ENCODE results near the gene PRL. TPM values are rescaled to one million over a fixed set of nuclear protein-coding genes. Genes with fewer than 3 reads are reported as not detected.

PRL gene
- polyA plus RNA-seq, 1 donor from 2014 or later = not detected

DNA sequence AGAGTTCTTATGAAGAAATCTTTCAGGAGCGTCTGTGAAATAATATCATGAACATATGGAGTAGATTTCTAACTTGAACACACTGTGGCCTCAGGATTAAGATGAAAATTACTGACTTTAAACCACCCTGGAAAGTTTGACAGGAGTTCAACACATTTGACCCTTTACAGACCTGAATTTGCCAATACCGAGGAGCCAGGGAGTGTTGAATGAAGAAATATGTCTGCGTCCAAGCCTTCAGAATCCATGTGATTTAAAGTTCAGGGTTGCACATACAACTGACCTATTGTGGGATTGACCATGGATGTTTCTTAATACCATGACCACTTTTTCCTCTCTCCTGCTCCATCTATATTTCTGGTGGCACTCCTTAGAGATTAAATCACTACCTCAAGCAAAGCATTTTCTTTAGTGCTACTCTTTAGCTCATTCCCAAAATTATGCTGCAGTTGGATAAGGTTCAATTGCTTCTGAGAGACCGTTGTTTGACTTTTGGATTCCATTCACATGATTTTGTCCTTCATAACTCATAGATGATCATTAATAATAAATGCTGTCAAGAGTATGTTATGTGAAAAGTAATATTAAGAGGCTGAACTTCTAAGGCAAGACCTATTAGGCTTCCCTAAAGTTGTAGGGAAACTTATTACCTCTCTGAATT, 57.4 kb downstream of the PRL start:
- H3K9ac ChIP-seq (ENCODE audit: low read length) = no peak overlapping the region
- no peaks in the 10 kb centered on the region for H3K9me3 ChIP-seq (ENCODE audit: low read length)
- H3K9me2 ChIP-seq (ENCODE audit: insufficient read depth, low read length) = no peaks in the 10 kb centered on the region
- H3K4me2 ChIP-seq (ENCODE audit: low read length) = no peak overlapping the region
- TF ChIP-seq TAF1 (IDR thresholded peaks at IDR 0.05; ENCODE audit: low read depth) = no peak
- no peak for TF ChIP-seq EP300 (conservative IDR thresholded peaks at IDR 0.05; ENCODE audit: poor library complexity, severe bottlenecking)
- TF ChIP-seq RAD21 (conservative IDR thresholded peaks at IDR 0.05) = no peak
- no peak for TF ChIP-seq POLR2AphosphoS5 (IDR thresholded peaks at IDR 0.05)
- TF ChIP-seq, protein P1, sequence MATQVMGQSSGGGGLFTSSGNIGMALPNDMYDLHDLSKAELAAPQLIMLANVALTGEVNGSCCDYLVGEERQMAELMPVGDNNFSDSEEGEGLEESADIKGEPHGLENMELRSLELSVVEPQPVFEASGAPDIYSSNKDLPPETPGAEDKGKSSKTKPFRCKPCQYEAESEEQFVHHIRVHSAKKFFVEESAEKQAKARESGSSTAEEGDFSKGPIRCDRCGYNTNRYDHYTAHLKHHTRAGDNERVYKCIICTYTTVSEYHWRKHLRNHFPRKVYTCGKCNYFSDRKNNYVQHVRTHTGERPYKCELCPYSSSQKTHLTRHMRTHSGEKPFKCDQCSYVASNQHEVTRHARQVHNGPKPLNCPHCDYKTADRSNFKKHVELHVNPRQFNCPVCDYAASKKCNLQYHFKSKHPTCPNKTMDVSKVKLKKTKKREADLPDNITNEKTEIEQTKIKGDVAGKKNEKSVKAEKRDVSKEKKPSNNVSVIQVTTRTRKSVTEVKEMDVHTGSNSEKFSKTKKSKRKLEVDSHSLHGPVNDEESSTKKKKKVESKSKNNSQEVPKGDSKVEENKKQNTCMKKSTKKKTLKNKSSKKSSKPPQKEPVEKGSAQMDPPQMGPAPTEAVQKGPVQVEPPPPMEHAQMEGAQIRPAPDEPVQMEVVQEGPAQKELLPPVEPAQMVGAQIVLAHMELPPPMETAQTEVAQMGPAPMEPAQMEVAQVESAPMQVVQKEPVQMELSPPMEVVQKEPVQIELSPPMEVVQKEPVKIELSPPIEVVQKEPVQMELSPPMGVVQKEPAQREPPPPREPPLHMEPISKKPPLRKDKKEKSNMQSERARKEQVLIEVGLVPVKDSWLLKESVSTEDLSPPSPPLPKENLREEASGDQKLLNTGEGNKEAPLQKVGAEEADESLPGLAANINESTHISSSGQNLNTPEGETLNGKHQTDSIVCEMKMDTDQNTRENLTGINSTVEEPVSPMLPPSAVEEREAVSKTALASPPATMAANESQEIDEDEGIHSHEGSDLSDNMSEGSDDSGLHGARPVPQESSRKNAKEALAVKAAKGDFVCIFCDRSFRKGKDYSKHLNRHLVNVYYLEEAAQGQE (IDR thresholded peaks at IDR 0.05; ENCODE audit: borderline replicate concordance) = no peak
- TF ChIP-seq SMC3 (conservative IDR thresholded peaks at IDR 0.05; ENCODE audit: poor library complexity) = no peak
- TF ChIP-seq, protein P2, sequence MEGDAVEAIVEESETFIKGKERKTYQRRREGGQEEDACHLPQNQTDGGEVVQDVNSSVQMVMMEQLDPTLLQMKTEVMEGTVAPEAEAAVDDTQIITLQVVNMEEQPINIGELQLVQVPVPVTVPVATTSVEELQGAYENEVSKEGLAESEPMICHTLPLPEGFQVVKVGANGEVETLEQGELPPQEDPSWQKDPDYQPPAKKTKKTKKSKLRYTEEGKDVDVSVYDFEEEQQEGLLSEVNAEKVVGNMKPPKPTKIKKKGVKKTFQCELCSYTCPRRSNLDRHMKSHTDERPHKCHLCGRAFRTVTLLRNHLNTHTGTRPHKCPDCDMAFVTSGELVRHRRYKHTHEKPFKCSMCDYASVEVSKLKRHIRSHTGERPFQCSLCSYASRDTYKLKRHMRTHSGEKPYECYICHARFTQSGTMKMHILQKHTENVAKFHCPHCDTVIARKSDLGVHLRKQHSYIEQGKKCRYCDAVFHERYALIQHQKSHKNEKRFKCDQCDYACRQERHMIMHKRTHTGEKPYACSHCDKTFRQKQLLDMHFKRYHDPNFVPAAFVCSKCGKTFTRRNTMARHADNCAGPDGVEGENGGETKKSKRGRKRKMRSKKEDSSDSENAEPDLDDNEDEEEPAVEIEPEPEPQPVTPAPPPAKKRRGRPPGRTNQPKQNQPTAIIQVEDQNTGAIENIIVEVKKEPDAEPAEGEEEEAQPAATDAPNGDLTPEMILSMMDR (IDR thresholded peaks at IDR 0.05; ENCODE audit: poor library complexity, severe bottlenecking) = no peak
- TF ChIP-seq MXI1 (conservative IDR thresholded peaks at IDR 0.05; ENCODE audit: poor library complexity, severe bottlenecking) = no peak
- TF ChIP-seq EZH2 (IDR thresholded peaks at IDR 0.05; ENCODE audit: borderline replicate concordance, insufficient read depth, low read length, poor library complexity, severe bottlenecking) = no peak
- H3K36me3 ChIP-seq (ENCODE audit: insufficient read depth, low read length) = no peaks in the 10 kb centered on the region
- H3F3A ChIP-seq (ENCODE audit: insufficient read depth, low read length, poor library complexity, severe bottlenecking) = no peaks in the 10 kb centered on the region
- no peaks in the 10 kb centered on the region for H3K79me2 ChIP-seq (replicated peaks; ENCODE audit: insufficient read depth, low read length)
- no peak overlapping the region for H3K27ac ChIP-seq (ENCODE audit: low read length)
- no peak overlapping the region for H3K4me3 ChIP-seq (ENCODE audit: low read length)
- no peaks in the 10 kb centered on the region for H4K20me1 ChIP-seq (ENCODE audit: insufficient read depth)
- H3K27me3 ChIP-seq (ENCODE audit: insufficient read depth, low read depth, low read length) = no peaks in the 10 kb centered on the region
- no peak overlapping the region for H2AFZ ChIP-seq (ENCODE audit: low read depth, low read length)

DNA sequence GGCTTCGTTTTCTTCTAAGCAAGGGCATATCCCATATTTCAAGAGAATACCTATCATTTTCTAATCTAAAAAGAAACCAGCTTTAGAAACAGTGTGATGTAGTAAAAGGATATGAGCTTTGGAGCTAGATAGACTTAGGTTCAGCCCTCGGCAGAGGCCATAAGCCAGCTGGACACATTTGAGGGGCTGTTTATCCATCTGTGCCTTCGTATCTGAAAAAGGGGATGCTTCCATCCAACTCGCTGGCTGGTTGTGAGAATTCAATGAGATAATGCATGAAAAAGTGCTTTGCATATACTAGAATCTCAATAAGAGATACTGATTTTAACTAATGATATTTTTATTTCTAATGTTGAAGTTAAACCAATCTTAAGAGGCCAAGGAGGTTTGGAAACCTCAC, 58.0 kb downstream of the PRL start:
- Histone ChIP-seq H3K36me3 (ENCODE audit: insufficient read depth, low read length) (no peaks in the 10 kb centered on the region), H3K4me2 (ENCODE audit: low read length) (no peak overlapping the region), H3K9ac (ENCODE audit: low read length) (no peak overlapping the region), H3K9me2 (ENCODE audit: insufficient read depth, low read length) (no peaks in the 10 kb centered on the region), H3K27me3 (ENCODE audit: insufficient read depth, low read depth, low read length) (no peaks in the 10 kb centered on the region), H3K27ac (ENCODE audit: low read length) (no peak overlapping the region), H4K20me1 (ENCODE audit: insufficient read depth) (no peaks in the 10 kb centered on the region), H3F3A (ENCODE audit: insufficient read depth, low read length, poor library complexity, severe bottlenecking) (no peaks in the 10 kb centered on the region), H3K9me3 (ENCODE audit: low read length) (no peaks in the 10 kb centered on the region), H2AFZ (ENCODE audit: low read depth, low read length) (no peak overlapping the region), H3K4me3 (ENCODE audit: low read length) (no peak overlapping the region), H3K79me2 (replicated peaks; ENCODE audit: insufficient read depth, low read length) (no peaks in the 10 kb centered on the region)
- TF ChIP-seq, protein P1 (IDR thresholded peaks at IDR 0.05; ENCODE audit: borderline replicate concordance) = no peak
- TF ChIP-seq POLR2AphosphoS5 (IDR thresholded peaks at IDR 0.05) (no peak), EZH2 (IDR thresholded peaks at IDR 0.05; ENCODE audit: borderline replicate concordance, insufficient read depth, low read length, poor library complexity, severe bottlenecking) (no peak), EP300 (conservative IDR thresholded peaks at IDR 0.05; ENCODE audit: poor library complexity, severe bottlenecking) (no peak), RAD21 (conservative IDR thresholded peaks at IDR 0.05) (no peak), TAF1 (IDR thresholded peaks at IDR 0.05; ENCODE audit: low read depth) (no peak), SMC3 (conservative IDR thresholded peaks at IDR 0.05; ENCODE audit: poor library complexity) (no peak), MXI1 (conservative IDR thresholded peaks at IDR 0.05; ENCODE audit: poor library complexity, severe bottlenecking) (no peak)
- TF ChIP-seq, protein P2 (IDR thresholded peaks at IDR 0.05; ENCODE audit: poor library complexity, severe bottlenecking) = no peak

Data from neural cell (in vitro differentiated cells).